Measurements from ENCODE around the gene SEMG2. TPM values are rescaled to one million over a fixed set of nuclear protein-coding genes. Genes with fewer than 3 reads are reported as not detected.

The SEMG2 gene
- total RNA-seq, 2 donors from 2014 or later: not detected

- no peak for TF ChIP-seq CTCF (IDR thresholded peaks at IDR 0.05)
- H3K27me3 ChIP-seq: no peaks in the 10 kb centered on the region
- no peak for DNase-seq
- H3K4me3 ChIP-seq: no peak overlapping the region
- H3K9me3 ChIP-seq: no peaks in the 10 kb centered on the region
- no peaks in the 10 kb centered on the region for H3K4me1 ChIP-seq
- H3K9ac ChIP-seq (ENCODE audit: low read depth in 2 of 2, low read length in 2 of 2): no peak overlapping the region
- no peak overlapping the region for H3K27ac ChIP-seq
- no peaks in the 10 kb centered on the region for H3K36me3 ChIP-seq
- intact Hi-C loops (cut with DNase I): no loop called here
Measured at GRCh38 chr20:45266977-45267376, 45.8 kb downstream of the SEMG2 start.

- Histone ChIP-seq H3K9ac (ENCODE audit: low read depth in 2 of 2, low read length in 2 of 2) (no peak overlapping the region), H3K36me3 (no peaks in the 10 kb centered on the region), H3K27me3 (no peaks in the 10 kb centered on the region), H3K4me3 (no peak overlapping the region), H3K9me3 (no peaks in the 10 kb centered on the region), H3K27ac (no peak overlapping the region), H3K4me1 (no peaks in the 10 kb centered on the region)
- intact Hi-C loops (cut with DNase I): no loop called here
- no peak for TF ChIP-seq CTCF (IDR thresholded peaks at IDR 0.05)
- DNase-seq: no peak
Measured at GRCh38 chr20:45268531-45268930, 47.4 kb downstream of the SEMG2 start.

- Histone ChIP-seq H3K9me3 (no peaks in the 10 kb centered on the region), H3K9ac (ENCODE audit: low read depth in 2 of 2, low read length in 2 of 2) (no peak overlapping the region), H3K27ac (no peak overlapping the region), H3K27me3 (no peaks in the 10 kb centered on the region), H3K4me1 (no peaks in the 10 kb centered on the region), H3K4me3 (no peak overlapping the region), H3K36me3 (no peaks in the 10 kb centered on the region)
- DNase-seq: no peak
- intact Hi-C loops (cut with DNase I): no loop called here
- TF ChIP-seq CTCF (IDR thresholded peaks at IDR 0.05): no peak
Measured at GRCh38 chr20:45269056-45269455, 47.9 kb downstream of the SEMG2 start.

- Histone ChIP-seq H3K27ac (no peak overlapping the region), H3K9me3 (no peaks in the 10 kb centered on the region), H3K4me3 (no peak overlapping the region), H3K4me1 (no peaks in the 10 kb centered on the region), H3K9ac (ENCODE audit: low read depth in 2 of 2, low read length in 2 of 2) (no peak overlapping the region), H3K36me3 (no peaks in the 10 kb centered on the region), H3K27me3 (no peaks in the 10 kb centered on the region)
- intact Hi-C loops (cut with DNase I): no loop called here
- TF ChIP-seq CTCF (IDR thresholded peaks at IDR 0.05): no peak
- DNase-seq: no peak
Measured at GRCh38 chr20:45269754-45270270, 48.6 kb downstream of the SEMG2 start.

Other genes with a start within 250 kb of the SEMG2 start
- gene KCNS1, start 120.2 kb upstream of the SEMG2 start, total RNA-seq: under 1 TPM in 1 of 2 donors, not detected in 1; 0.17 TPM
- not detected for gene WFDC5, start 106.2 kb upstream of the SEMG2 start, total RNA-seq
- gene WFDC12, start 96.9 kb upstream of the SEMG2 start, total RNA-seq: not detected
- gene PI3, start 46.5 kb upstream of the SEMG2 start, total RNA-seq: 100 to 1,000 TPM in 1 of 2 donors, 10 to 100 TPM in 1; 93.4 to 262 TPM
- gene SEMG1, start 14.3 kb upstream of the SEMG2 start, total RNA-seq: 1 to 10 TPM in 1 of 2 donors, under 1 TPM in 1; 0.42 to 1.0 TPM
- 100 to 1,000 TPM; 109 to 113 TPM for gene SLPI, start 33.2 kb downstream of the SEMG2 start, total RNA-seq
- gene RBPJL, start 85.5 kb downstream of the SEMG2 start, total RNA-seq: under 1 TPM in 1 of 2 donors, not detected in 1; 0.74 TPM
- under 1 TPM in 1 of 2 donors, not detected in 1; 0.47 TPM for gene MATN4, start 86.9 kb downstream of the SEMG2 start, total RNA-seq
- gene SDC4, start 127.1 kb downstream of the SEMG2 start, total RNA-seq: 100 to 1,000 TPM in 1 of 2 donors, 10 to 100 TPM in 1; 70.9 to 146 TPM
- gene SYS1, start 141.8 kb downstream of the SEMG2 start, total RNA-seq: 10 to 100 TPM; 24.4 to 27.7 TPM
- 1 to 10 TPM in 1 of 2 donors, under 1 TPM in 1; 0.40 to 1.0 TPM for gene TP53TG5, start 157.0 kb downstream of the SEMG2 start, total RNA-seq
- 100 to 1,000 TPM; 109 to 131 TPM for gene DBNDD2, start 186.9 kb downstream of the SEMG2 start, total RNA-seq
- 100 to 1,000 TPM; 129 to 140 TPM for gene PIGT, start 194.8 kb downstream of the SEMG2 start, total RNA-seq
- 100 to 1,000 TPM; 117 to 285 TPM for gene WFDC2, start 248.4 kb downstream of the SEMG2 start, total RNA-seq